Measurements from ENCODE around the gene NBAS.

The NBAS gene

DNA sequence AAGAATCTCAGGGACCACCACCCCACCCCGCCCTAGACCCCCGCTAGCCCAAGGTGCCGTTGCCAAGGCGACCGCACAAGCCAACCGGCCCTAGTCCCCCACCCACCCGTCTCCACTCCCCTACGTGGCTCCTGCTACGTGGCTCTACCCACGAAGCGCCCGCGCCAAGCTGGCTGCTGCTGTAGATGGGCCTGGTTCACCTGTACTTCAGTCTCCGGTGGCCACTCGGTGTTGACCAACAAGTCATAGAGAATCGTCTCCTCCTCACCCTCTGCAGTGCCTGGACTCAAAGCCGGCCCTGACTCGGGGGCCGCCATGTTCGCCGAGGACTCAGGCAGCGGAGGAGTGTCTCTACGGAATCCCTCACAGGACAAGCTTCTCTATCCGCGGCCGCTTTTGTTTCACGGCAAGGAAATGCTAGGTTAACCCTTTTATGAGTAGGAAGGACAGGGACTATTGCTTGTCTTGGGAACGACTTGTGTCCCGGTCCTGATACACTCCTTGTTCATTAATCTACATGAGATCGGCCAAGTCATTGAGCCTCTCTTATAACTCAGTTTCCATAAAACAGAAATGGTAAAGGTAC, at the start of gene NBAS:
NBAS (minus strand) TSS at position 347 of the 586 bp plus-strand sequence; CDS start at position 317, 30 bp downstream.
- DNase-seq, result peak; percentile 78

DNA sequence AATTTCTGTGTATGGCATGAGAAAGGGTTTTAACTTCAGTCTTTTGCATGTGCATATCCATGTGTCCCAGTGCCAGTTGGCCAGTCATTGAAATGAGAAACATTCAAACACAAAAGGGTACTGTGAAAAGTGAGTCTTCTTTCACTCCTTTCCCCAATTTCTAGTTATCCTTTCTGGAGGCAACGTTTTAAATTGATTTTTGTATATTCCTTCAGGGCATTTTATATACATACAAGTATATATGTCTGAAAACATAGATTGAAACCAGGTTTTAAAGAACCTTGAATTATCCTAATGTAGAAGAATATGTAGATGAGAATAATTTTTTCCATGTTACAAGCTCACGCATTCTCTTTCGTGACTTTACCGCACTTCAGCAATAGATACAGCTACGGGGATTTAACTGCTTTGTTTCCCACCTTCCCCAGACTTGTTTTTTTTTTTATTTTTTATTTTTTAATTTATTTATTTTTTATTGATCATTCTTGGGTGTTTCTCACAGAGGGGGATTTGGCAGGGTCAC, 49.4 kb upstream of the NBAS start:
- no peak for DNase-seq

DNA sequence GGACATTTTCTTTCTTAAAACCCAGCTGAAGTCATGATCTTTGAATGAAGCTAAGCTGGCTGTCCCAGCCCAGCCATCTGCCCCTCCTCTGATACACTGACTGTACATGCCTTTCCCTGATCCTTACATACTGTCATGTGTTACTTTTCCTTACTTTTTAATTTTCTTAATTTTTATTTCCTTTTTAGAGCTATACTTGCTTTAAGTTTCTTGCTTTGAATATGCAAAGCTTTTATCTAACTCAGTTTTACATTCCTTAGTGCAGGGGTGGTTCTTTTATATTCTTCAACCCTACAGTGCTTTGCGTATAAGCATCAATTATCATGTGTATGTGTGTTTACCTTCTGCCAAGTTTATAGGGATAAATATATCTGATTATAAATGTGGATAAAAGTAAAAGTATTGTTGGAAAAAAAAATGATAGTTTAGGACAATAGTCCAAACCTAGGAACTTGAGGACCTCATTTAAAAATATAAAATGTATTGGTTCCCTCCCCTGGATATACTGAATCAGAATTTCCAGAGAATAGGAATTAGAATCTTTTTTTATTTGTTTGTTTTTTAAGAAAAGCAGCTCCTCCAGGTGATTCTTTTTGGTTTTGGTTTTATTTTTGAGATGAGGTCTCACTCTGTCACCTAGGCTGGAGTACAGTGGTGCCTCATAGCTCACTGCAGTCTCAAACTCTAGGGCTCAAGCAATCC, 48.4 kb upstream of the NBAS start:
- DNase-seq, result no peak

DNA sequence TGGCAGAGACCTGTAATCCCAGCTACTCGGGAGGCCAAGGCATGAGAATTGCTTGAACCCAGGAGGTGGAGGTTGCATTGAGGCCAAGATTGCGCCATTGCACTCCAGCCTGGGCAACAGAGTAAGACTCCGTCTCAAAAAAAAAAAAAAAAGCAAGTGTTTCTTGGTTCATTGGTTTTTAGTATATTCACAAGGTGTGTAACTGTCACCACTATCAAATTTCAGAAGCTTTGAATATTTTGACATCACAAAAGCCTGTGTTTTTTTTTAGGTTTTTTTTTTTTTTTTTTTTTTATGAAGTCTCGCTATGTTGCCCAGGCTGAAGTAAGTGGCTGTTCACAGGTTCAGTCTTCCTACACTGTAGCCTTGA, 47.2 kb upstream of the NBAS start:
- DNase-seq, result no peak

DNA sequence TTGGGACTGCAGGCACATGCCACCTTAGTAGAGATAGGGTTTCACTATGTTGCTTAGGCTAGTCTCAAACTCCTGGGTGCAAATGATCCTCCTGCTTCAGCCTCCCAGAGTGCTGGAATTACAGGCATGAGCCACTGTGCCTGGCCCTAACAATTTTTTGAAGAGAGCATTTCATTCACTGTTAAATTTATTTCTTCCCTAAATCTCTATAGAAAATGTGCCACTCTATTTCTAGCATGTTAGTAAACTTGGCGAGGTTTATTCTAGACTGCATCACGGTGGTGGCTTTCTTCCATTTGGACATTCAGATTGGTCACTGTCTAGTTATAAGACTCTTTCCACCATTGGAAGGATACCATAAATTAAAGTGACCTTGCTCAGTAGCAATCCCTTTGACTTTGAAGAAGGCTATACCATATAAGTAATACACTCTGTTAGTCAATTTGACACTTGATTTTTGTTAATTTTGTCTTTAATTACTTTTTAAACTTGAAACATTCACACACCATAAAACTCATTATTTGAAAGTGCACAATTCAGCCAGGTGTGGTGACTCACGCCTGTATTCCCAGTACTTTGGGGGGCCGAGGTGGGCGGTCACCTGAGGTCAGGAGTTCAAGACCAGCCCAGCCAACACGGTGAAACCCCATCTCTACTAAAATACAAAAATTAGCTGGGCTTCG, 46.7 kb upstream of the NBAS start:
- no peak for DNase-seq

DNA sequence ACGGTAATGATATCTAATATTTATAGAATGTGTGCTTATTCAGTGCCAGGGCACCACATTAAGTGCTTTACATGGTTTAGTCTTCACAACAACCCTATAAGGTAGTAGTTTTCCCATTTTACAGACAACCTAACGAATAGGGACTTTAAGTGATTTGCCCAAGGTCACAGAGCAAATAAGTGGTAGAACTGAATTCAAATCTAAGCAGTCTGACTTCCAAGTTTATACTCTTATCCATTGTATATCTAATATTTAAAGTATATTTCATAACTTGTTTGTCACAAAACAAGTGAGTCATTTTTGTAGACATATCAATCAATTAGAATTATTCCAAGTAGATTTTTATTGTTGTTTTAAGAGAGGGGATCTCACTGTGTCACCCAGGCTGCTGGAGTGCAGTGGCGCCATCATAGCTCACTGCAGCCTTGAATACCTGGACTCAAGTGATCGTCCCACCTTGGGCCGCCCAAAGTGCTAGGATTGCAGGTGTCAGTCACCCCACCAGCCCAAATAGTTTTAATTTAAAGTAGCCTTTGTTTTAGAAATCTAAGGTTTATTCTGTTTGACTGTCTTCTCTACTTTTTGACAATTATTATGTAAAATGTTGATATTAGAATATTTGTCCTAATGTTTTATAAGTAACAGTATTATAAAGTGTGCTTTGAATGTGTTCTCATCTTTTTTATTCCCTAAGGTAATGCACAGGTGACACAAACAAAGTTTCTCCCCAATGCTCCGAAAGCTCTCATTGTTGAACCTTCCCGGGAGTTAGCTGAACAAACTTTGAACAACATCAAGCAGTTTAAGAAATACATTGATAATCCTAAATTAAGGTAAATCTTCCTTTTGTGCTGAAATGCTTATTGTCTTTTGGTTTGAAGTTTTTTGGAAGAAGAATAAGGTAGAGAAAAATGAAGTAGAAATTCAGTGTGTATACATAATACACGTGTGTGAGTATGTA, 45.6 kb upstream of the NBAS start:
- DNase-seq, result no peak

DNA sequence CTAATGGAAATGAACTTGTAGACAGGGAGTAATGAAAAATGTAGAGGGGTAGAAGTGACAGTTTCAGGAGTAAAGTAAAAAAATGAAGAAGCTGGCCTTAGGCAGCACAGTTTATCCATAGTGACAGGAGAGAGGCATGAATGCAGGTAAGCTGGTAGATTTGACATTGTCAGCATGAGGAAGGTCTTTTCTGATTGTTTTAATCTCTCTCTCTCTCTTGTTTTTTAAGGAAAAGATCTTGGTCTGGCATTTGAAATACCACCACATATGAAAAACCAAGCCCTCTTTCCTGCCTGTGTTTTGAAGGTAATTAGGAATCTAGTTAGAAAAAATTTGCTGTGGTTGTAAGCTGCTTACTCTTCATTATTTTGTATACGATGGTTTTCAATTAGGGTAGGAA, 44.6 kb upstream of the NBAS start:
- DNase-seq, result no peak

DNA sequence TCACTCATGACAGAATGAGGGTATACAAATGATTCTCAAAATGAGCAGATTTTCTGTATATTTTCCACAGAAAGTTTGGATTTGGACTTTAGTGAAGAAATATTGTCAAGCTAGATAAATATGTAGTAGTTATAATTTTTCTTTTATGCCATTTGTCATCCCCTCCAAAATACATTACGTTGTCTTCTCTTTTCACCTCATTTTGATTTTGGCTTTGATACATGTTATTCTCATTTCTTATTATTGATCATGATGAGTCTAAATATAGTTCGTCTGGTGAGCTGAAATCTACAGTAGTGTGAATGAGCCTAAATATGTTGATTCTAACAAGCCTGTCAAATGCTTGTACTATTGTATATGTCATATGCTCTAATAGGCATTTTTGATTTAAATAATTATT, 42.8 kb upstream of the NBAS start:
- DNase-seq, result no peak

DNA sequence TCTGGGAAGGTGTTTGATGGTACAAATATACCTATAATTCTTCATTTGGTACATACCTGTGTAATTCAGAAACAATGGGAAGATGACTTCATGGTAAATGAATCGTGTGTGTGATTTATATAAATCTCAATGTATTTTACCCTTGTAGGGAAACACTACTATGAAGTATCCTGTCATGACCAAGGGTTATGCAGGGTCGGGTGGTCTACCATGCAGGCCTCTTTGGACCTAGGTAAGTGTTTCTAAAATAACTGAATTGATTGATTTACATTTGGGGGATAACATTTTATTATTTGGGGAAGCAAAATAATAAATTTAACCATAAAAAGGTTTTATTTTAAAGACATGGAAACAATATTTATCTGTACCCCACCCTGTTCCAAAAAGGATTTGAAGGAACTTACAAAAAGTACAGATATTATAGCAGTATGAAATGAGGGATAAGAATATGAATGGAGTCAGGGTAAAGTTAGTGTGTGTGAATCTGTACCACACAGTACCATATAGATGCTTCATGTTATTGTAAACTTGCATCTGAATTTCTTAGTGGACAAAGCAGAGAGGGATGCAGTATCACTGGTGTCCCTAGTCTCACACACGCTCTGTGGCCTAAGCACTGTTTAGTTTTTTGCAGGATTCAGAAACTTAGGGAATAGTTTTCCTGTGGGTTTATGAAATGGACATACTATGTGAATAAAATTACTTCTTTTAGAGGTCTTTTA, 42.1 kb upstream of the NBAS start:
- no peak for DNase-seq

DNA sequence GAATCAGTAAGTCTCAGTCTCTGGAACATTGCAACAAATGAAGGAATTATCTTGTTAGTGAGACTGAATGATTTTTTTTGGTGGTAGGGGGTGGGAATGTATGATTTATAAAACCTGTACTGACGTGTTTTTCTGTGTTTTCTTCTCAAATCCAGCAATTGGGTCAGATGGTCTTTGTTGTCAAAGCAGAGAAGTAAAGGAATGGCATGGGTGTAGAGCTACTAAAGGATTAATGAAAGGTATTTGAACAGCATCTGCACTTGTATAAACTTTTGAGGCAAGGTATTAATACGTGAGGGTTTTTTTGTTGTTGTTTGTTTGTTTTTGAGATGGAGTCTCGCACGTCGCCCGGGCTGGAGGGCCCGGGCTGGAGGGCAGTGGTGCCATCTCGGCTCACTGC, 41.3 kb upstream of the NBAS start:
- DNase-seq, result no peak

DNA sequence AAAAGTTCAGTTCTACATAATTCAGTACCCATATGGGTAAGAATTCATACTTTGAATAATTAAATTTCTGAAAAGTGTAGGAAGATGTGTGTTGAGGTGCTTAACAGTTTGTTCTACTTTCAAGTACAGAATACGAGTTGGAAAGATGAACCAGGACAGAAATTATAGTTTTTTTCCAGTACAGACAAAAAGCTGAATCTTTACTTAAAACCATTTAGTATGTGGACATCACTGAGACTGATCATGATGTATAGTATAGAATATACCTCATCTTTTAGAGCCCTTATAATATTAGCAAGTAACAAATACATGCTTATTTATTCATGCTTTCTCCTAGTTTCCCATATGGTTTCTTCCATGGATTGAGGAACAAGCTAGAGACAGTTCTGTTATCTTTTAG, 40.5 kb upstream of the NBAS start:
- no peak for DNase-seq

DNA sequence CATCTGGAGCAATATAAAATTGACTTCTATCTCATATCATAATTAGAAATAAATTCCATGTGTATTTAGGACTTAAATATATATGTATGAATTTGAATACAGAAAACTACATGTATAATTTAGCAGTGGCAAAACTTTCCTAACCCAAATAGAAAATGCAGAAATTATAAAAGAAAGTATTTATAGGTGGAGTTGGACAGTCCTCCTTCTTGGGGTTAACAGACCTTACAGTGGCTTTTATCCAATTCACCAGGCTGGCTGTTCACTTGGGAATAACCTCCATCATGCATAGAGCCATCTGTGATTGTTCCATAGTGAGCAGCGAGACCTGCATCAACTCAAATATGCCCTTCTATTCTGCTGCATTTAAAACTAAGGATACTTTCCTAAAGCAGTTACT, 38.9 kb upstream of the NBAS start:
- DNase-seq, result no peak

DNA sequence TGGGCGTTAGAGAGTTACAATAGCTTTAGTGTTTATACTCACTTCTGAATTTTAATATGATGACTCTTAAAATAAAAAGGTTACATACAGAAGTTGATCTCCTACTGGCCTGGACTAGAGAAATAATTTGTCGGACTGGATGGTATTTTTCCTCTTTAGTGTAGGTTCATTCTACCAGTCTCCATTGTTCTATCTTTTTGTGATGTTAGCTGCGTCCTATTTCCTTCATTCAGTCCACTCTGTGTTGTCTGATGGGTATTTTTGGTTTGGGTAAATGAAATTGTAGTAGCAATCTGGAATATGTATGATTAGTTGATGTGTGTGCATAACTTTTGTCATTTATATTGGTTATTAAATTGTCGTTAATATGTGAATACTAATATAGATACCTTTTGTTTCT, 35.8 kb upstream of the NBAS start:
- DNase-seq, result no peak

DNA sequence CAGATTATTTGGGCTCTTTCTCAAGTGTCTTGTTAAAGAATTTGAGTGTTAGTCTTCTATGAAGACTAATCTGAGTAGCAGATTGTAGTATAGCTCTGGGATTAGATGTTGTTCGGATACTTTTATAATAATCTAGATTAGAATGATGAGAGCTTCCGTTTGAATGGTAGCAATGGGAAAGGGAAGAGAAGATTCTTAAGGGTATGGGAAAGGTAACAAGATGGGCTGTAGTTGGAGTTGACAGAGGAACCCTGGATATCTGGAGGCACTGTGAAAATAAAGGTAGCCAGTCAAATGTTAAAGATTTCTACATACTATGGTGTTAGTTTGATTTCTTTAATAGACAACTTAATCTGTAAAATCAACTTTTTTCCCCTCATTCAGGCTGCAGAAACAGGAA, 35.2 kb upstream of the NBAS start:
- DNase-seq, result no peak

DNA sequence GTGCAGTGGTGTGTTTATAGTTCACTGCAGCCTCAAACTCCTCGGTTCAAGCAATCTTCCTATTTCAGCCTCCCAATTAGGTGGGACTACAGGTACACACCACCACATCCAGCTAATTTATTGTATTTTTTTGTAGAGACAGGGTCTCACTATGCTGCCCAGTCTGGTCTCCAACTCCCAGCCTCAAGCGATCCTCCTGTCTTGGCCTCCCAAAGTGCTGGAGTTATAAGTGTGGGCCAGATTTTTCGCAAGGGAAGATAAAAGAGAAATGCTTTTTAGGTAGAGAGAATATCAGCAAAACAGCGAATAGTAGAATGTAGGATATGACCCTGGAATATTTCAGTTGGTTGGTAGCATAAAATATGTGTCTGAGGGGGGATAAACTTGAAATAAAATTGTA, 34.8 kb upstream of the NBAS start:
- no peak for DNase-seq

DNA sequence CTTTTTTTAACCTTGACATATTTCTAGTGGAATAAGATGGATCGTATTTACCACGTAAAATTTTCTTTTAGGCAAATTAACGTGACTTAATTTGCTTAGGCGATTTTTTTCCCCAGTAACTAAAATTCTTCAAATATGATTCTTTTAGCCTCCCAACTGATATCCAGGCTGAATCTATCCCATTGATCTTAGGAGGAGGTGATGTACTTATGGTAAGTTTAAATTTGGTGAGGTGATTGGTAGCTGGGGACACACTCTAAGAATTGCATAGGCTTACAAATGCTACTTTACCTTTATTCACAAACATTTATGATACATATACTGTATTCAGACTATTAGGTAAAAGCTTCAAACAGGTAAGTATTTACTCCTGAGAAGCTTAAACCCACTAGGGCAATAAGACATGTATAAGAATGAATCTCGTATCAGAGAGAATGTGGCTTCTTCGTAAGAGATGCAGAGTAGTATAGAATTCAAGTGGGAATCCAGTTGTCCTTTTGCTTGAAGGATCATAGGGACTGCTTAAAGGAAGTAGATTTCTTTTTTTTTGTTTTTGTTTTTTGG, 34.3 kb upstream of the NBAS start:
- DNase-seq, result no peak

DNA sequence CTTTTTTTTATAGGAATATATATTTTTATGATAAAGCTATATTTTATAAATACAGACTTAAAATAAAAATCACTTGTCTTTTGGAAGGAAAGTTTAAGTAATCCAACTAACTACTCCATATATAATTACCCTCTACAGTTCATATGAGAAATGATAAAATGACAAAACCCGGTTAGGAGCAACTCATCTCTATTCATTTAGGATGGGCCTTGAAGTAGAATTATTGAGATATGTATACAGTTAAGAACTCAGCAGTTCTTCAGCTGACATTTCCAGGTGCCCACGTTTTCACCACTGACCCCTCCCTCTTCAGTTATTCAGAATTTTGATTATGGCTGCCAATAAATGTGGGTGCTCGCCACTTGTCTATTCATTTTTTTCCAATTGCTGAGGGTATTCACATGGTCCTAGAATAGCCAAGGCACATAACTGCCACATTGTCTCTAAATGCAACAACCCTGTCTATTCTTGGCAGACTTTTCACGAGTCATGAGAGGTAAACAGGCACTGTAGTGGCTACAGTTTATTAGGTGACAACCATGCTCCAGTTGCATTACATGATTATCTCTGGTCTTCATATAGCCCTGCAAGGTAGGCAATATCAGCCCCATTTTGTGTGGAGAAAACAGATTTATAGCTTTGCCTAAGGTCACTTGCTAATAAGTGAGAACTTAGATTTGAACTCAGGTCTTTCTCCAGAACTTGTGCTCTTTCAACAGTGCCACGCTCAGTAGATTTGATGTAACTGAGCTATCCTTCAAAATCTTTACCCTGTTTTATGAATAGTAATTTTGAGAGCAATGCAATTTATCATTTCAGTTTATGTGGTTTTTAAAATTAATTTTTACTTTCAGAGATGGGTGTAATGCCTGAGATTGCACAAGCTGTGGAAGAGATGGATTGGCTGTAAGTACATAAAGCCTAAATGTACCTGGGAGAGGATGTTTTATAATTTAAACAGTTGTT, 33.4 kb upstream of the NBAS start:
- DNase-seq, result no peak

DNA sequence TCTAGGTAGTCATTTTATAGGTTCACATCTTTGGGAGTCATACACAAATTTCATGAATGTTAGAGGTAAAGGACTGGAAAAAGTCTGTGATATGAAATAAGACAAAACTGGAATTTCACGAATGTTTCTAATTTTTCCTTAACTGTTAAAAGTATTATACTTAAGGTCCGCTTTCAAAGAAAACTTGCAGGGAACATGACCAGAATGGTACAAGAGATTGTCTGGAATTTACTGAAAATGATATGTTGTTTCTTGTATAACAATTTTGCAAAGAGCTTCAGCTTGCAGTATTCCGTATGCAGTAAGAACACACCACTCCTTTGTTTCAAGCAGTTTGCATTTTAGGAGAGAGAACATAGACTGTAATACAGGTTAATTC, 32.2 kb upstream of the NBAS start:
- no peak for DNase-seq

DNA sequence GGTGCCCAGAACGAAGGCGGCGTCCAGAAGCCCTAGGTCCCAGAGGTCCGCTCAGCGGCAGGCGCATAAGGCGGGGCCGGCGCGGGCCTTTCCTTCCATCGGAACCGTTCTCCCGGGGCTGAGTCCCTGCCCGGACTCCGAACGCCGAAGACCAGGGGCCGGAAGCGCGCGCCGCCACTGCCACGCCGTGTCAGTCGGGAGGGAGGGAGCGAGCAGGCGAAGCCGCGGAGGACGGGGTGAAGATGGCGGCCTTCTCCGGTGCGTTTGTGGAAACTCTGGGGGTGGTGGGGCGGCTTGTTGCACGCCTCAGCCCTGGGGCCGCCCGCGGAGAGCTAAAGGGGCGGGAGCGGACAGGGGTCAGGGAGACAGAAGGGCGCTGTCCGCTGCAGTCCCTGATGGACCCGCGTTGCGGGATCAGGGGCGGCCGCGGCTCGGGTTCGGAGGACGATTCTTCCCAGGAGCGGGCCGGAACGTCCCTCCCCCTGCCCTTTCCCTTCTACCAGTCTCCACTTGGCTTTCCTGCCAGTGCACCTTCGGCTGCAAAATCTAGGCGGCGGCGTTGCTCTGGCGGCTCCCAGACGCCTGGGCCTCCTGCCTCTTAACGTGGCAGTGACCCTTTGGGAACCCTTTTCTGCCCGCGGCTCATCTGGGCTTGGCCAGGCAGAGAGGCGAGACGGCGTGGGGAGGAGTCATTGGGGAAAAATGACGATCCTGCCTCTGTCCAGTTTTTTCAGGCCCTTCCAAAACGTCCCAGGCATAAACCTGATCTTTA, 30.7 kb upstream of the NBAS start, which contains the start of gene DDX1:
DDX1 (plus strand) TSS at position 177 of the 772 bp plus-strand sequence; CDS start at position 243, 66 bp downstream.
- peak; percentile 72 for DNase-seq

DNA sequence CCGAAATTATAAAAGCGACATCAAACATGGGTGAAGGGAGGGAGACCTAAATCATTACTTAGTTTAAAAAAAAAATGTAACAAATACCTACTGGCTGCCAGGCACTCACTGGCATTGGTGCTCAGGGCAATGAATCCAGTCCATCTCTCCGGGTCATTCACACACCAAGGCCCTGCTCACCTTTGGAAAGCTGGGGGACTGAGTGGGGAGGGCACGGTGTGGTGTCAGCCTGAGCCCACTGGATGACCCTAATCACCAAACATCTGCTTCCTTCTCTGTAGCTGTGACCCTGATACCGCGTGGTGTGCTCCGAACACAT, 30.2 kb upstream of the NBAS start:
- DNase-seq, result no peak
